ENCODE data around the gene INMT. TPM values are rescaled to one million over a fixed set of nuclear protein-coding genes. Genes with fewer than 3 reads are reported as not detected.

INMT gene
- total and polyA plus RNA-seq, 2 of the 8 experiments (the other 6 are each of a cell fraction or from before 2014, with no cell fraction given) = 0.60 to 0.94 TPM

DNA sequence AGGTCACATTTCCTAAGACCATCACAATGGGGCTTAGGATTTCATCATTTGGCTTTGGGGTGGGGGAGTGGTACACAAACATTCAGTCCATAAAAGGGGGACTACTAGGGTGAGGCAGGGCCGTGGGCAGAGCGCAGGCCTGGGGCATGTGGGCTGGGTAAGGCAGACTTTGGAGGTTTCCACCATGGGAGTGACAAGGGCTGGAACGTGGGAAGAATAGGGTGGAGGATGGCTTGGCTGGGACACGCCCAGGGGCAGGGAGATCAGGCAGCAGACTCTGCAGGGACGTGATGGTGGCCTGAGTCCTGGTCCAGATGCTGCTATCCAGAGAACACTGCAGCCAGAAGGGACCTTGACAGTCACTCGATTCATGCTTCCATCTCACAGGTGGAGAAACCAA lies 45.0 kb upstream of the INMT start (continued):
- TF ChIP-seq, protein P1, sequence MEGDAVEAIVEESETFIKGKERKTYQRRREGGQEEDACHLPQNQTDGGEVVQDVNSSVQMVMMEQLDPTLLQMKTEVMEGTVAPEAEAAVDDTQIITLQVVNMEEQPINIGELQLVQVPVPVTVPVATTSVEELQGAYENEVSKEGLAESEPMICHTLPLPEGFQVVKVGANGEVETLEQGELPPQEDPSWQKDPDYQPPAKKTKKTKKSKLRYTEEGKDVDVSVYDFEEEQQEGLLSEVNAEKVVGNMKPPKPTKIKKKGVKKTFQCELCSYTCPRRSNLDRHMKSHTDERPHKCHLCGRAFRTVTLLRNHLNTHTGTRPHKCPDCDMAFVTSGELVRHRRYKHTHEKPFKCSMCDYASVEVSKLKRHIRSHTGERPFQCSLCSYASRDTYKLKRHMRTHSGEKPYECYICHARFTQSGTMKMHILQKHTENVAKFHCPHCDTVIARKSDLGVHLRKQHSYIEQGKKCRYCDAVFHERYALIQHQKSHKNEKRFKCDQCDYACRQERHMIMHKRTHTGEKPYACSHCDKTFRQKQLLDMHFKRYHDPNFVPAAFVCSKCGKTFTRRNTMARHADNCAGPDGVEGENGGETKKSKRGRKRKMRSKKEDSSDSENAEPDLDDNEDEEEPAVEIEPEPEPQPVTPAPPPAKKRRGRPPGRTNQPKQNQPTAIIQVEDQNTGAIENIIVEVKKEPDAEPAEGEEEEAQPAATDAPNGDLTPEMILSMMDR (IDR thresholded peaks at IDR 0.05; ENCODE audit: control extremely low read depth in 1 of 3, insufficient read depth in 1 of 3, low read depth in 1 of 3, low read length in 3 of 3) = no peak
- no peak for TF ChIP-seq CHD2 (IDR thresholded peaks at IDR 0.05; ENCODE audit: low read length)
